HUDEP-2 (cell line): ENCODE measurements around the gene SPTB.

Experiments
- DNase-seq, 76 experiments: peaks; one replicate each; lab custom pipeline; 2025; ENCODE audit not compliant: unreplicated experiment in 76 of 76; lab: John Stamatoyannopoulos, UW

The SPTB gene

DNA sequence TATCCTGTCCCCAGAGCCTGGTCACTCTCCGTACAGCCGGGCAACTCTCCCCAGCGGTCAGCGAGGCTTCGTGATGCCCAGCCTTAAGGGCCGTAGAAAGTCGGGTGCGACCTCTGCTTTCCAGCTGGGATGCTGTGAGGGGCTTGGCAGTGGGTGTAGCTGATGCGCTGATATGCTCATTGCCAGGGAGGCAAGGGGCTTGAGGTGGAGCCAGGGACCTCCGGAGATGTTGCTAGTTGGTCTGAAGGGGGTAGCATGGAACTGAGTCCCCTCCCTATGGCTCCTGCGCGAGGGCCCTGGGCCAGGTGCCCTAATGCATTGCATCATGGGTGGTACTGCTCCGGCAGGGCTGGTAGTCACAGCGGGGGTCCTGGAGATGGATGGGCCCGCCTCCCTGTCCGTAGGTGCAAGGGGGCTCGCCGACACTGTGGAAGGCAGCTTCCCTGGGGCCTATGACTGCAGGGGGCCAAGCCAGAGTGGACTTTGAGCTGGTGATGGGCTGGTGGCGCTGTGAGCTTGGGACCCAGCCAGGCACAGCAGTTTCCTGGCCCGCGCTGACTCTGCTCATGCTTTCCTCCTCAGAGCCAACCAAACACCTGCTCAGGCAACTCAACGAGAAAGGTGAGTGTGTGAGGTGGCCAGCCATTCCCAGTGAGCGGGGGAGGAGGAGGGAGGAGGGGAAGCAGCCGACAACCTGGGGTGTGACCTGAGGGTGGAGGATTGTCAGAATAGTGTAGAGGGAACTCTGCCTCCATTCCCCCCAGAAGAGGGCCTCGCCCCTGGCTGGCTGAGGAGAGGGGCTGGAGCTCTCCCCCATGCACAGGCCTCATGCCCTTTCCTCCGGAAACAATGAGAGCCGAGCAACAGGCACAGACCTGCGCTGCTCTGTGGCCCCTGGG is 143.2 kb downstream of the SPTB start:
- no peak for DNase-seq

DNA sequence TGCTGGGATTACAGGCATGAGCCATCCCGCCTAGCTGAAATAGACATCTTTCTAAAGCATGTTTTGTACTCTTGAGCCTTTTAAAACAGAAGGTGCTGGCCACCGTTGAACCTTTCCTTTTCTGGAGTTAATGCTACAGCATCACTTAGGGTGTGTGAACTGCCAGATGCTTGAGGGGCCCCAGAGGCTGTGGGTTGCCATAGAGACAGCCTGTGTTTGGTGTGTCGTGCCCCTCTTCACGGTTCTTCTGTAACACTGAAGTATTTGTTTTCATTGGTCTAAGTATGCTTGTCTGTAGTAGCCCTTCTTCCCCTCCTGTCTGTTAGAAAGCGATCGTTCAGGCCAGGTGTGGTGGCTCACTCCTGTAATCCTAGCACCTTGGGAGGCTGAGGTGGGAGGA is 144.7 kb downstream of the SPTB start:
- no peak for DNase-seq

DNA sequence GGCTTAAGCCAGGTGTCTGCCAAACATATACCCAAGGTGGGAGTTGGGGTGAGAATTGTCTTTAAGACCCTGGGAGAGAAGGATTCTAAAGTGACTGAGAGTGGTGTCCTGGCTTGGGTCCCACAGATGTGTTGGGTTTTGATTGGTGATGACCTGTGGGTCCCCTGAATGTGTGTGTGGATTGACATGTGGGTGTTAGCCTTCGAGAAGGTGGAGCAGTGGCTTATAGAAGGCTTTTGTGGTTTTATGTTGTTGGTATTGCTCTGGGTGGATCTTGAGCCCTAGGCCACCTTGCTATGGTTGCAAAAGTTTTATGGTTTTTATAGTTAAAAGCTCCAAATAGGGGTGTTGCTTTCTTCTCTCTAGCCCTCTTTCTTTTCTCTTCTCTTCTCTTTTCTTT is 145.8 kb downstream of the SPTB start:
- no peak for DNase-seq

DNA sequence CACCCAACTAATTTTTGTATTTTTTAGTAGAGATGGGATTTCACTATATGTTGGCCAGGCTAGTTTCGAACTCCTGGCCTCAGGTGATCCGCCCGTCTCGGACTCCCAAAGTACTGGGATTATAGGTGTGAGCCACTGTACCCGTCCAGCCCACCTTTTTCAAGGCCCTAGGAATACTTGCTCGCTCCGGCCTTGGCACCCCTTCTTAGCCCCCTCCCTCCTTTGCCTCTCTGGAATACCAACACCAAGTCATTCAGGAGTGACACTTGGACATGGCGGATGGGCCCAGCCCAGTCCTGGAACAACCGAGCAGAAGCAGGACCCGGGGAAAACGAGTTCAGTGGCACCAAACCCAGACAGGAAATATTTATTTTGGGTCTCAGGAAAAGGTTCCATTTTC is 146.4 kb downstream of the SPTB start:
- DNase-seq, result no peak

DNA sequence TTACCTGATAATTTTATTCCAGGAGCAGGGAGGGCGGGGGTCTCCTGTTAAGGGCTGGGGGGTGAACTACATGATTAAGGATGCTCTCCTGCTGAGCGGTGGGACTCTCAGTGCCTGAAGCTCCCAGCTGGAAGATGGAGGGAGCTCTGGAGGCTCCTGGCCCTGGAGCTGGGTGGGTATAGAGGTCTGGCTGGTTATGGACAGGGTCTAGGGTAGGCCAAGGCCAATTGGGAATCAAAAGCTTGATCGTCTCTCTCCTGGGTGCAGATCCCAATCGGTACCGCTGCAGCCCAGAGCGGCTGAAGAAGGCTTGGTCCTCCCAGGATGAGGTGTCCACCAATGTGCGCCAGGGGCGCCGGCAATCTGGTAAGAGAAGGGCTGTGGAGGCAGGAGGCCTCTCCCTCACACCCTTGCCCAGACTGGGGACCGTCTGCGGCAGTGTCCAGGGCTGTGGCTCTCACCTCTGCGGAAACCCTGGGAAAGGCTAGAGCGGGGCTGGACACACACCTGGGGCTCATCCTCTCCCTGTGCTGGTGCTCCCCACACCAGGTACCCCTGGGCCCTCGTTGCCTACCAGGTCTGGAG is 147.1 kb downstream of the SPTB start:
- no peak for DNase-seq

DNA sequence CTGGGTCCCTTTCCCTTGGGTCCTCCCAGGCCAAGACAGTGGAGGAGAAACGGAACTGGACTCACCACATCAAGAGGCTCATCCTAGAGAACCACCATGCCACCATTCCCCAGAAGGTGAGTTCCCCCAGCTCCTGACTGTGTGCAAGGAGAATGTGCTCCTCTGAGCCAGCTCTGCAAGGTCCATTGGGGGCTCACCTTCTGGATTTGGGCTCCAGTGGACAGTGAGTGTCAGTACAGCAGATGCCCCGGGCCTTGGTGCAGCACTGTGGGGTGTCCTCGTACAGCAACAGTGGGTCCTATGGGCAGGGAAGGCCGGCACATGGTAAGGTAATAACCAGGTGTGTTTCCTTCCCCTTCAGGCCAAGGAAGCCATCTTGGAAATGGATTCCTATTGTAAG is 147.6 kb downstream of the SPTB start:
- no peak for DNase-seq

DNA sequence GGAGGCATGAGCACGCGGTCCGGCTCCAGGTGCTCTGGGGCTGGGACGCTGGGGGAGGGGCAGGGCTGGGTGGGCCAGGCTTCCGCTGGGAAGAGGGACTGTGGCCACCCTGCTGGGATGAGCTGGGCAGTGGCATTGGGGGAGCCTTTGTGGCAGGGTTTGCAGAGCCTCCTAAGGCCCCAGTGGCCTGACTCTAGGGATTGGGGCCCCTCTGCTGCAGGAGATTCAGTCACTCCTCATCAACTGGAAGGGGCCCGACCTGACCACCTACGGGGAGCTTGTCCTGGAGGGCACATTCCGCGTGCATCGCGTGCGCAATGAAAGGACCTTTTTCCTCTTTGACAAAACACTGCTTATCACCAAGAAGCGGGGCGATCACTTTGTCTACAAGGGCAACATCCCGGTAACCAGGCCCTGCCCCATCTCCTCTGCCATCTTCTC is 148.5 kb downstream of the SPTB start:
- DNase-seq, result no peak

DNA sequence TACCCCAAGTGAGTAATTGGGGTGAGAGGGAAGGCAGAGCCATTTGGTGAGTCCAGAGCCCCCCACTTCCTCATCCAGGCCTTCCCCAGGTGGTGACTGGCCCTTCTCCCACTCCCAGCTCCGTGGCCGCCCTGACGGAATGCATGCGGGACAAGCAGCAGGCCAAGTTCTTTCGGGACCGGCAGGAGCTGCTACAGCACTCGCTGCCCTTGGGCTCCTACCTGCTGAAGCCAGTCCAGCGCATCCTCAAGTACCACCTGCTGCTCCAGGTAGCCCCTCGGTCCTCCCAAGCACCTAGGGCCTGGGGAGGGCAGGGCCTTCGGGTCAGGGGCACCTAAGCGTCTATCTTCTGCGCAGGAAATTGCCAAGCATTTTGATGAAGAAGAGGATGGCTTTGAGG is 149.0 kb downstream of the SPTB start:
- DNase-seq, result no peak

DNA sequence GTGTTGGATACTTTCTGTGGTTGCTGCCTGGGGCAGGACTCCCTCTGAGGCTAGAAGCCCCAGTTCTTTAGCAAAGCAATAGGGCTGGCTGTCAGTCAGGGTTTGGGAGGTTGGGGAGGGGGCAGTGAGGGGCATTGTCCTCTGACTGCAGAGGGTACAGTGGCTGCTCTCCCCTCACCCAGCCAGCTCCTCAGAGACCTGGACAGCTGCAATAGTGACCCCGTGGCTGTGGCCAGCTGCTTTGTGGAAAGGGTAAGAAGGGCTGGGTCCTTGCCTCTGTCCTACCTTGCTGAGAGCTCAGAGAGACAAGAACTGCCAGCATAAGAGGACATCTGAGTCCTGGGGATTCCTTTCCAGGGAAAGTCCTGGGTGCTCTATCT is 149.7 kb downstream of the SPTB start:
- DNase-seq, result no peak

DNA sequence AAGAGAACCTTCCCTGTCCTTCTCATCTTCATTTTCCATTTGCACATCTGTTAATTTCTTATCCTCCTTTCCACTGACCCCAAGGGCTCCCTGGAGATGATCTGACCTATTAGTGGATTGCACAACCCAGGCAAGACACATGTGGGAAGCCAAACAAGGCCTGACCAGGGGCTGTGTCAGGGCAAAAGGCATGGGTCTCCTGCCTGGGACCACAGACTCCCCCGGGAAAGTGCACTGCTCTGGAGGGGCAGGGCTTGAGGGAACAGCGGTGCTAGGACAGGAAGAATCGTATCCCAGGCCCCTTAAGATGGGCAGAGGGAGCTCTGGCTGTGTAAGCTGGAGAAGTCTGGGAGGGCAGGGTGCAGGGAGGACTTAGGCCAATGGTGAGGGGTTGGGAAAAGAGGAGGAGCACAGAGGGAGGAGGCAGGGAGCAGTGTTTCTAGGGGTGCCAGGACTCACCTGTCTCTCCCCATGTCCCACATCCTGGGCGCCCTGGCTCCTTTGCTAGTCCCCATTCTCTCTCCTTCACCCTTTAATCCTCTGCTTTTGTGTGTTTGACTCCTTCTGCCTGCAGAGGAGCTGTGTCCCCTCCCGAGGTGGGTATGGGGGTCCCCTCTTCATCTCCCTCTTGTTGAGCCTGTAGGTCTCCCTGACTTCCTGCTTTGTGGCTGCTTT is 150.2 kb downstream of the SPTB start:
- DNase-seq, result no peak

DNA sequence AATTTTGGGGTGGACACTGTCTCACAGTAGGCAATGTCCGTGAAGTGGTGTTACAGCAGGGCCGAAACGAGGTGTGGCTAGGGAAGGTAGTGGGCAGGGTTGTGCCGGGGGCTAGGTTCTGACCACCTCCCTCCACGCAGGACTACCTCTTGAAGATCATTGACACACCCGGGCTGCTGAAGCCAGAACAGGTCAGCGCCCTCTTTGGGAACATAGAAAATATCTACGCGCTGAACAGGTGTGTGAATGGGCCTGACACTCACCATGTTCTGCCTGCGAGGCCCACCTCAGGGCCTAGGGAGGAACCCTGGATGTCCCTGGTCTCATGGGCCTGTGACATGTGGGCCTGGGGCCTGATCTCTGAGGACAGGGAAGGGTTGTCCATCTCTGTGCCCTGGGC is 150.9 kb downstream of the SPTB start:
- no peak for DNase-seq

DNA sequence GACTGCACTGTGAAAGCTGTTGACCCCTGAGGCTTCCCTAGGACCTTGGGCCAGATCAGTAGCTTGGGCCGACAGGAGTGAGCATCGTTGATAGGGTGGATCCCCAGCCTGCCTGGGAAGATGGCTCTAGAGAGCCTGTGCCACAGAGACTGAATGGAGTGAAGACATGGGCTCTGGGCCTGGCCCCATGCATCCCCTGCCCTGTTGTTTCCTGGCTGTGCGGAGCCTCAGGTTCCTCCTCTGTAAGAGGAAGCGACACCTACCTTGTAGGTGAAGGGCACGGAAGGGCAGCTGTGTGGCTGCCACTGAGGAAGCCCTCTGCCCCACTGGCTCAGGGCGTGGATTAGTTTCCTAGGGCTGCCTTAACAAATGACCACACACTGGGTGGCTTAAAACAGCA is 151.6 kb downstream of the SPTB start:
- no peak for DNase-seq

DNA sequence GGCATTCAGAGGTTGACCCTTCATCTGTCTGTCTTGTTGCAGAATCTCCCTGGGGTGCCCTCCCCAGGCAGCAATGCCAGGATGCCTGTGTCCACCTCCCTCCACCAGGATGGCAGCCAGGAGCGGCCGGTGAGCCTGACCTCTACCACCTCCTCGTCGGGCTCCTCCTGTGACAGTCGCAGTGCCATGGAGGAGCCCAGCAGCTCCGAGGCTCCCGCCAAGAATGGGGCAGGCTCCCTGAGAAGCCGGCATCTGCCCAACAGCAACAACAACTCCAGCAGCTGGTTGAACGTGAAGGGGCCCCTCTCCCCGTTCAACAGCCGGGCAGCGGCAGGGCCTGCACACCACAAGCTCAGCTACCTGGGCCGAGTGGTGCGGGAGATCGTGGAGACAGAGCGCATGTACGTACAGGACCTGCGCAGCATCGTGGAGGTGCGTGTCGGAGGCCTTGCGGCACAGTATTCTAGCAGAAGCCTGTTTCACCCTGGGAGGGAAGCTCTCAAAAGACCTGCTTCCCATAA is 152.1 kb downstream of the SPTB start:
- DNase-seq, result no peak

DNA sequence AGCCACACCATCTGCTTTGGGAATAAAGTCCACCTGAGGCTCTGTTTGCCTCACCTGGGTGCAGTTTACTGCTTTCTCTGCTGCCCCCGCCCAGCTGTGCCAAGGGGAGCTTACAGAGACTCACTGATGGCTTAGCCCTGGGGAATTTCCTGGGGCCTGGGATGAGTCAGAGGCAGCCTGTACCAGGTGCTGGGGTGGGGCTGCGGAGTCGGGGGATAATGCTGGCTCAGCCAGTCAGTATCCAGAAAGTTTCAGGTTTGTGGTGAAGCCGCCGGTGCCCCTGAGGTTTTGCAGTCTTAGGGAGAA is 153.2 kb downstream of the SPTB start:
- no peak for DNase-seq

DNA sequence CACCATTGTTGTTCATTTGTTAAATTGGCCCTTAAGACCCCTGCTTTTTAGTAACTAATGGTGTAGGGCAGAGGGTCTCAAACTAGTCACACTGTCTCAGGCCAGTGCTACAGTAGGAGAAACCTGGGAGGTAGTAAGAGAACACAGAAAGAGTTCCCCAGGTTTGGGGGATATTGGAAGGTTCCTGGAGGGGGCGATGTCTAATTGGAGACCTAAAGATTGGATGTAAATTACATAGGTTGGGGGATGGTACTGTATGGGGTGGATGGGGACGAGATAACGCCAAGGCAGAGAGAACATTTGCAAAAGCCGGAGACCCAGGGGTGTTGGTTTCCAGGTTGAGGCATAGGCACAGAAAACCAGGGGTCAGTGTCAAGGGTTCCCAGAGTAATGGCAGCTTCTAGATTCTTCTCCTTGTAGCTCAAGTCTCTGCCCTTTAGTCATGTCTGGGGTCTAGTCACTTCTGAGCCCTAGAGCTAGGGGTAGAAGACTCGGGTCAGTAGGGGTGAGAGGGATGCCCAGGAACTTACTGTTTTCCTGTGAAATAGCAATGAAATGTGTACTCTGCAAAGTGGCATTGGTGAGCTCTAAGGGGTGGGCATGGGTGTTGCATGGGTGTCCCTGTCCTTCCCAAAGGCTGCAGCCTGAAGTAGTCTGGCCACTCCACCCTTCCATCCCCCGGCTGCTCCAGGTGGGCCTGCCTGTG is 153.7 kb downstream of the SPTB start:
- no peak for DNase-seq

DNA sequence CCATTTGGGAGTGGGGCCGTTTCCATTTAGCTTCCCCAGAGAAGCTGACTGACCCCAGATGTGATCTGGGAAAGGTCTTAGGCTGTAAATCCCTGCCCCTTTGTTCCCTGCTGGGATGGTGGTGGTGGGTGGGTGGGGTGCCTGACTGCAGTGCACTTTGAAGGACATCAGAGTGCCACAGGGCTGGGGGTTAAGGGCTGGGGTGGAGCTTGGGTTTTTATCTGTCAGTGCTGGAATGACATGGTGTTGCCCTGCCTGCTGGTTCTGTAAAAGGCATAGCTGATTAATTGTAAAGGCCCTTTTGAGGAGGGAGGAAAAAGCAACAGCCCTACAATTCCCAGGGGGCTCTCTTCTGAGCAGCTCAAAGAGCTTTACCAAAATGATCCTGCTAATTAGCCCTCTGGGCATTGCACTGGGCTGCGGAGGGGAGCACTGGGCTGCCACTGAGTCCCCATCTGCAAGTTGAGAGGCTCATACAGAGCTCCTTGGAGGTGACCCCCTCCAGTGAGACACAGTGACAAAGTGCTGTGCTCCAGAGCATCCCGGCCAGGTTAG is 154.4 kb downstream of the SPTB start:
- no peak for DNase-seq

DNA sequence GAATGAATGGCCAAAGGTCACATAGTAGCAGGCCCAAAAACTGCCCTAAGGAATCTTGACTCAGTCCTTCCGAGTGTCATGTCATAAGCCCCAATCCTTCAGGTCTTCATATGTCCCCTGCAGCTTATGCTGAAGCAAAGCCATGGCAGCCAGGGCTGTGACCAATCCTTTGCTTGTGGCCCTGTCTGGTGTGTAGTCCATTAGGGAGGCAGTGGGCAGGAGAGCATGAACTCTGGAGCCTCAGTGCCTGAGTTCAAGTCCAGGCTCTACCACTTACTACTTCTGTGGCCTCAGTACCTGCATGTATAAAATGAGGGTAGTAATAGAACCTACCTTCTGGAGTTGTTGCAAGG is 155.2 kb downstream of the SPTB start:
- DNase-seq, result no peak

DNA sequence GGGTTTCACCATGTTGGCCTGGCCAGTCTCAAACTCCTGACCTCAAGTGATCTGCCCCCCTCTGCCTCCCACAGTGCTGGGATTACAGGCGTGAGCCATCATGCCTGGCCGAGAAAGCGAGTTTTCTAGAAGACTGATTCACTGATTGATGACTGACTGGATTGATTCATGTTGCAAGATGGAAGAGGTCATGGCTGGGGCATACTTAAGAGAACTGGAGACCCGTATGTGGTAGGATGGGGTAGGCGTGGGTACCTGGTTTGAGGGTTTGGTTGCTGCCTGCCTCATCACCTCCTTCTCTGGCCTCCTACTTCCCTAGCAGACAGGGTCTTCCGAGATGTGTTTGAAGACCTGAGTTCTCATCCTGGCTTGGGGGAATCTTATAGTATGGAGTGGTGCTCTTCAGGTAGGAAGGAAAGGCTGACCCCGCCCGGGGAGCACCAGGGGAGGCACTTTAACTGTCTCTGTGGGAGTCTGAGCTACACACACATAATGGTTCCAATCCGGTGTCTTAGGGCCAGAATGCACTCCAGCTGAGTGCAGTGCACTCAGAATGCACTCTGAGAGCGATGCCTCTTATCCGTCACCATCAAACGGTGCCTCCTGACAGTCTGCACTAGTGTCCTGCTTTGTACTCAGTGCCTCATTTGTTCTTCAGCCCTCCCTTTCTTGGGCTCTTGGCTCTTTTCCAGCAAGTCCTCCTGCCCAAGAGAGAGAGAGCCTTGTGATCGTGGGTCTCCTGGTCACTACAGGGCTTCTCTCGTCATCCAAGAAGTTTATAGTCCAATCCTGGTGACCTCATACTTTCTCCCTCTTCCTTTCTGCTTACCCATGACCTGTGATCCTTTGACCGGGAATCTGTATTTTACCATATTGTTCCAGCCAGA is 155.8 kb downstream of the SPTB start:
- DNase-seq, result no peak

DNA sequence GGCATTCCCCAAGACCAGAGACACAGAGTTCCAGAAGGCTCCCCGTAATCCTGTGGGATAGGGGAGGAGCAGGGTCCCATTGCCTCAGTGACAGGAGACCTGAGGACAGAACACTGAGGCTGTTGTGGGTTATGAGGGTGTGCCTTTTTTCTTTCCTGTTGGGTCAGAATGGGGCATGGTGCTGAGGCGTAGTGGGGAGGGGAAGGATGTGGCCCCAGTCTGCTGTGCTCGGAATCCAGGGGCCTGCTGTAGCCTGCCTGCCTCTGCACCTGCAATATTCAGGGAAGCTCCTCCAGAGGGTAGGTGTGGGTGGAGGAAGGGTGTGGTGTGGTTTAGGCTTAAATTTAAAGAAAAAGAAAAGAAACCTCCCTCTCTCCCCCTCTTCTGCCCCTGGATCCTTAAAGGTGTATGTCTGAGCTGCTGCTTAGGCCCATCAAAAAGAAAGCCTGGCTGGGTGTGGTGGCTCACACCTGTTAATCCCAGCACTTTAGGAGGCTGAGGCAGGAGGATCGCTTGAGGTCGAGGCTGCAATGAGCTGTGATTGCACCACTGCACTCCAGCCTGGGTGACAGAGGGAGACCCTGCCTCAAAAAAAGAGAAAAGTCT is 156.8 kb downstream of the SPTB start:
- DNase-seq, result no peak

DNA sequence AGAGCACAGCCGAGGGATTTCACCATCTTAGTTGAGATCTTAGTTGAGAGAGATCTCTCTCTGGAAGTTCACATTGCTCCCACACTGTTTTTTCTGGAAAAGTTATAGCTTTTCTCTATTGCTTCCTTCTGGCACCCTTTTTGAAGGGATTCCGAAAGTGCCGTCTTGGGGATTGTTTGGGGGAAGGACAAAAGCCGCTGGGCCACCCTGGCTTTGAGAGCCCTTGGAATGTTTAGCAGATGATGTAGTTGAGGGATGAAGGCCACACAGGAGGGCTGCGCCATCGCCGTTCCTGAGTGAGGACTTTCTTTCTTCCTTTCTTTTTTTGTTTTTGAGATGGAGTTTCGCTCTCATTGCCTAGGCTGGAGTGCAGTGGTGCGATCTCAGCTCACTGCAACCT is 157.8 kb downstream of the SPTB start:
- DNase-seq, result no peak
